GM19438 (cell line): ENCODE data around the gene TMEM52B.
"Not testable (repeated sequence)": the region's sequence is repeated elsewhere in the genome, so short reads cannot be mapped to it uniquely, and the experiment has no call there.

ENCODE experiments used
- ATAC-seq: cut with Tn5 transposase; IDR thresholded peaks from one replicate; pipeline ENCODE4 v1.9.1; 2021; ENCODE audit warnings: low read depth; ENCODE audit not compliant: unreplicated experiment

Gene TMEM52B

DNA sequence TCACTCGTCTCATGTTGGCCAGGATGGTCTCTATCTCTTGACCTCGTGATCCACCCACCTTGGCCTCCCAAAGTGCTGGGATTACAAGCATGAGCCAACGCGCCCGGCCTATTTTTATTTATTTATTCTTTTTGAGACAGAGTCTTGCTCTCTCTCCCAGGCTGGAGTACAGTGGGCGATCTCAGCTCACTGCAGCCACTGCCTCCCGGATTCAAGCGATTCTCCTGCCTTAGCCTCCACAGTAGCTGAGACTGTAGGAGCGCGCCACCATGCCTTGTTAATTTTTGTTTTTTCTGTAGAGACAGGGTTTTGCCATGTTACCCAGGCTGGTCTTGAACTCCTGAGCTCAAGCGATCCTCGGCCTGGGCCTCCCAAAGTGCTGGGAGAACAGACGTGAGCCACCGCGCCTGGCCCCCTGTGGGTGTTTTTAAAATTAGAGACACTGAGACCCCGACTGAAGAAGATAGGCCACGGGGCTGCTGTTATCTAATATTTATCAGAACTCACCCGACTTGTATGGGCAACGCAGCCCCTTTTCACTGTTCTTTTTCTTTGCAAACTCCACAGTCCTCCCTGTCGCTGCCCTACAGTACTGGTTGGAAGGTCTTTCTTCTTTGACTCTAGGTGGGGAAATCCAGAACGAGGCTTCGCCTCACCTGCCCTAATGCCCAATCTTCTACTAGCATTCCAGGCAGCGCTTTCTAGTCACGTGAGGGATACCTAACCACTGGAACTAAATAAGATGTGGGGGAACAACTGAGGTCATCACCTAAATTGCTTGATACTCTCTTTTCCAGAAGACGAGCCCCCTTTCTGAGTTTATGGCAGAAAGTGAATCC is 32.5 kb downstream of the TMEM52B start:
- no peak for ATAC-seq

GRCh38 chr12:10211940-10212738 is 33.3 kb downstream of the TMEM52B start:
- peak; percentile 65 for ATAC-seq

DNA sequence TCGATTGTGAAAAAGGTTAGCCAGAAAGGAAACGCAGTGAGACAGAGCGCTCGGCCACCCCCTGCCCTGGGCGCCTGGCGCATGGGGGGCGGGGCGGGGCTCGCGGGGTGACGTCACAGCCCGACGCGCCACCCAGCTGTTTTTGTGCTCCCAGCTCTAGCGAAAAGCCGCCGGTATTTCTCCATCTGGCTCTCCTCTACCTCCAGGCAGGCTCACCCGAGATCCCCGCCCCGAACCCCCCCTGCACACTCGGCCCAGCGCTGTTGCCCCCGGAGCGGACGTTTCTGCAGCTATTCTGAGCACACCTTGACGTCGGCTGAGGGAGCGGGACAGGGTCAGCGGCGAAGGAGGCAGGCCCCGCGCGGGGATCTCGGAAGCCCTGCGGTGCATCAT is 33.9 kb downstream of the TMEM52B start, which contains the start of gene GABARAPL1:
TSS of gene GABARAPL1 (plus strand) at position 139 of the 393 bp plus-strand sequence. CDS start at position 392, 253 bp downstream.
- peak; percentile 60 for ATAC-seq

DNA sequence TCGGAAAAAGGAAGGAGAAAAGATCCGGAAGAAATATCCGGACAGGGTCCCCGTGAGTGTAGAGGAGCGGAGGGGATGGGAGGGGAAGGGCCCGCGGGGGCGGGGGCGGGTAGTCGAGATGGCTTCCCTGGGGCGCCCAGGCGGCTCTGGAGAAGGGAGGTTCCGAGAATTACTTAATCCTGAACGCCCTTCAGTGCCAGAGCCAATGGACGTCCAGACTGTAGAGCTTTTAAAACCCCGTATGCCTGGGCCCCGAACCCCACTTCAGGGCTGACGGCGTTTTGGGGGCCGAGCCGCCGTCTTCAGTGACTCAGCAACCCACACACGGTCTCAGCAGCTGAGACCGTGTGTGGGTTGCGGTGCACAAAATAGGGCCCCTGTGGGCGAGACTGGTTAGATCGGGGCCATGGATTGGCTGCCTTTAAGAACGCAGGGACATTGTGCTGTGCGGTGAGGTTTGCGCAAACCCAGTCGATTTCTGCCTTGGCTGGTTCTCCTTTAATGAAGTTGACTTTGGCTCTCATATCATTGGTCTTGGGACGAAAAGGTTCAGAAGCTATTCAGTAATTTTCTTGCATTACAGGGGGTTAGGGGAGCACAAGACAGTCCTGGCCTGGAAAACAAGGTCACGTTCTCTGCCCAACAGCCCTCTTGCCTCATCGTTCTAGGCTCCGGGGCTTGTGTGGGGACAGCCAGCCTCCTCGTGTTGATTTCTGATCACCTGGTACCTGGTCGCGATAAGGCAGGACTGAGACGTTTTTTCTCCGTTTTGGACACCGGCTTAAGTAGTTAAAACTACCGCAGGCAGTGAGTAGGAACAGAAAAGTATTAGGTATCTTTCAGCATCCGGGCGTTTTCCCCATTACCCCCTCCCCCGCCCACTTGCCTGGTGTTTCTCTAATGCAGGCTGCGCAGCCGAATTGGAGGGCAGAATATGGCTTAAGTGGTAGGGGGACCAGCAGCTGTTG is 34.6 kb downstream of the TMEM52B start:
- peak; percentile 19 for ATAC-seq

GRCh38 chr12:10214136-10214894 is 35.5 kb downstream of the TMEM52B start:
- ATAC-seq: no peak

GRCh38 chr12:10214895-10215267 is 36.0 kb downstream of the TMEM52B start:
- ATAC-seq: no peak

- no peak for ATAC-seq
Measured at GRCh38 chr12:10215436-10215835, 36.6 kb downstream of the TMEM52B start.

GRCh38 chr12:10215946-10216345 is 37.1 kb downstream of the TMEM52B start:
- ATAC-seq: not testable (repeated sequence)

DNA sequence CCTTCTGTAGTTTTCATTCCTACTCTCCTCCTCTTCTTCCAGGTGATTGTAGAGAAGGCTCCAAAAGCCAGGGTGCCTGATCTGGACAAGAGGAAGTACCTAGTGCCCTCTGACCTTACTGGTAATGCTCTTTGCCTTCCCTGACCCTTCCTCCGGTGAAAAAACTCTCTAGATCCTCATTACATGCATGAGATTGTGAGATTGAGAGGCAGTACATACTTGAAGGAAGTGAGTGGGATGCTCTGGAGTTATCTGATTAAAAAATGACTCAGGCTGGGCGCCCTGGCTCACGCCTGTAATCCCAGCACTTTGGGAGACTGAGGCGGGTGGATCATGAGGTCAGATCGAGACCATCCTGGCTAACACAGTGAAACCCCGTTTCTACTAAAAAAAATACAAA is 39.2 kb downstream of the TMEM52B start:
- ATAC-seq: no peak

- no peak for ATAC-seq
Measured at GRCh38 chr12:10220398-10221077, 41.7 kb downstream of the TMEM52B start.

DNA sequence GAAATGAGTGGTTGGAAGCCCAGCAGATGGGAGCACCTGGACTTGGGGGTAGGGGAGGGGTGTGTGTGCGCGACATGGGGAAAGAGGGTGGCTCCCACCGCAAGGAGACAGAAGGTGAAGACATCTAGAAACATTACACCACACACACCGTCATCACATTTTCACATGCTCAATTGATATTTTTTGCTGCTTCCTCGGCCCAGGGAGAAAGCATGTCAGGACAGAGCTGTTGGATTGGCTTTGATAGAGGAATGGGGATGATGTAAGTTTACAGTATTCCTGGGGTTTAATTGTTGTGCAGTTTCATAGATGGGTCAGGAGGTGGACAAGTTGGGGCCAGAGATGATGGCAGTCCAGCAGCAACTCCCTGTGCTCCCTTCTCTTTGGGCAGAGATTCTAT is 43.0 kb downstream of the TMEM52B start:
- no peak for ATAC-seq

- ATAC-seq: no peak
Measured at GRCh38 chr12:10223208-10223607, 44.4 kb downstream of the TMEM52B start.

- ATAC-seq: not testable (repeated sequence)
Measured at GRCh38 chr12:10225426-10225825, 46.6 kb downstream of the TMEM52B start.

DNA sequence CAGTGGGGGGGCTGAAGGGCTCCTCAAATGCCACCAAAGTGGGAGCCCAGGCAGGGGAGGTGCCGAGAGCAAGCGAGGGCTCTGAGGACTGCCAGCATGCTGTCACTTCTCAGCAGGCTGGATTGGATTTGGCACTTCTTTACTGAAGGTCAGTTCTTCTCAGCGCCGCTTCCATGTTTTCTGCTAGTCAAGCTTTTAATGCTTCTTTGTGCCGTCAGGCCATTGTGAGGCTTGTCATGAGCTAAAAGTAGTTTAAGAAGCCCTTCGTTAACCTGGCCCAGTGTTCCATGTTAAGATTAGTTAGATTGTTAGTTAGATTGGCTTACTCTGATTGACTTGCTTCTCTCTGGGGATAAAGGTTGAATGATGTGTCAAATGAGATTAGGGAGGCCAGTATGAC is 47.3 kb downstream of the TMEM52B start:
- ATAC-seq: no peak

DNA sequence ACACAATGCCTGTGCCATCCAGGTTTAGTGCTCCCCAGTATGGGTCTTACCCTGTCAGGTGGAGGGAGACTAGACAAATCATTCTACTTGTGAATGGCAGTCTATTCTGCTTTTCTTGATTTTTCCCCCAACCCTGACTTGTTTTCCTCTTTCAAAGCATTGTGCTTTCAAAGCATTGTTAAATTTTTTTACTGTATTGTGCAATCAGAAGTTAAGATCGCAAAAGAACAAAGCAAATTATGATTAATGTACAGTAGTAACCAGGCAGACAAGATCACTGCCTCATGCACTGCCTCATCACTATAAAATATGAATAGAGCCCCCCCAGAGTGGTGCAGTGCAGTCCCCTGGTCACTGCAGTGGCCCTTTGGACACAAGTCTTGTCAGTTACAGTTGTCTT is 47.9 kb downstream of the TMEM52B start:
- no peak for ATAC-seq

- ATAC-seq: no peak
Measured at GRCh38 chr12:10227648-10228047, 48.8 kb downstream of the TMEM52B start.

DNA sequence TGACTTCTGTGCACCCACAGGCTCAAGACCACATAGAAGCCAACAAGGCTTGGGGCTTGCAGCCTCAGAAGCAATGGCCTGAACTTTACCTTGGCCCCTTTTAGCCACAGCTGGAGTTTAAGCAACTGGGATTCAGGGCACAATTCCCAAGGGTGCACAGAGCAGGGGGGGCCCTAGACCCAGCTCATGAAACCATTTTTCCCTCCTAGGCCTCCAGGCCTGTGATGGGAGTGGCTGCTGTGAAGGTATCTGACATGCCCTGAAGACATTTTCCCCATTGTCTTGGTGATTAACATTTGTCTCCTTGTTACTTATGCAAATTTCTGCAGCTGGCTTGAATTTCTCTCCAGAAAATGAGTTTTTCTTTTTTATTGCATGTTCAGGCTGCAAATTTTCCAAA is 55.7 kb downstream of the TMEM52B start:
- no peak for ATAC-seq

DNA sequence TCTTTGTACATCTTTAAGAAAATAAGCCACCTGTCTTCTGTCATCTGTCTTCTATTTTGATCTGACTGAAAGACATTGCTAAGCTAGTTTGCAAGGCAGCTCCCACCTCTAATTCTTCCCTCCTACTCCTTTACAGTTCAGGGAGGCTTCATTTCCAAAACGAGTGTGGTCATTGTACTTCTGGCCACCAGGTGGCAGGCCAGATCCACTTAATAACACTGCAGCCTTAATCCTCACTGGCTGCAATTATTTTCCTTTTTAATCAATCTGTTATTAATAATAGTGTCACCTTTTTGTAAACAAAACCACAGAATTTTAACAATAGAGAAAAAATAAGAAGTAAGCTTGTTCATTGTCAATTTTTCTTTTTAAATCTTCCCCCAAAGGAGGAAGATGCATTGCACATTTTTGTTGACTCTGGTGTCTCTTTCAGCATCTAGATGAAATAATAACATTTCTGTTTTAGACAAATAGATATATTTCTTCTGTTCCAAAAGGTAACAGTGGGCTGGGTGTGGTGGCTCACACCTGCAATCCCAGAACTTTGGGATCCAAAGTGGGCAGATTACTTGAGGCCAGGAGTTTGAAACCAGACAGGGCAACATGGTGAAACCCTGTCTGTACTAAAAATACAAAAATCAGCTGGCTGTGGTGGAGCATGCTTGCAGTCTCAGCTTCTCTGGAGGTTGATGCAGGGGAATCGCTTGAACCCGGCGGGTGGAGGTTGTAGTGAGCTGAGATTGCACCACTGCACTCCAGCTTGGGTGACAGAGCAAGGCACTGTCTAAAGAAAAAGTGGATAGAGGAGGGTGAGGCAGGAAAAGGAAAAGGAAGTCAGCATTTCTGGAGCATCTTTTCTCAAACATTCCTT is 57.2 kb downstream of the TMEM52B start:
- ATAC-seq: no peak
